HG03432 (cell line): ENCODE results near the gene ADCY5.

Experiments used
- ATAC-seq: cut with Tn5 transposase; IDR thresholded peaks from one replicate; pipeline ENCODE4 v1.9.1; 2021; ENCODE audit warnings: mild to moderate bottlenecking, moderate library complexity; ENCODE audit not compliant: unreplicated experiment

ADCY5 gene

DNA sequence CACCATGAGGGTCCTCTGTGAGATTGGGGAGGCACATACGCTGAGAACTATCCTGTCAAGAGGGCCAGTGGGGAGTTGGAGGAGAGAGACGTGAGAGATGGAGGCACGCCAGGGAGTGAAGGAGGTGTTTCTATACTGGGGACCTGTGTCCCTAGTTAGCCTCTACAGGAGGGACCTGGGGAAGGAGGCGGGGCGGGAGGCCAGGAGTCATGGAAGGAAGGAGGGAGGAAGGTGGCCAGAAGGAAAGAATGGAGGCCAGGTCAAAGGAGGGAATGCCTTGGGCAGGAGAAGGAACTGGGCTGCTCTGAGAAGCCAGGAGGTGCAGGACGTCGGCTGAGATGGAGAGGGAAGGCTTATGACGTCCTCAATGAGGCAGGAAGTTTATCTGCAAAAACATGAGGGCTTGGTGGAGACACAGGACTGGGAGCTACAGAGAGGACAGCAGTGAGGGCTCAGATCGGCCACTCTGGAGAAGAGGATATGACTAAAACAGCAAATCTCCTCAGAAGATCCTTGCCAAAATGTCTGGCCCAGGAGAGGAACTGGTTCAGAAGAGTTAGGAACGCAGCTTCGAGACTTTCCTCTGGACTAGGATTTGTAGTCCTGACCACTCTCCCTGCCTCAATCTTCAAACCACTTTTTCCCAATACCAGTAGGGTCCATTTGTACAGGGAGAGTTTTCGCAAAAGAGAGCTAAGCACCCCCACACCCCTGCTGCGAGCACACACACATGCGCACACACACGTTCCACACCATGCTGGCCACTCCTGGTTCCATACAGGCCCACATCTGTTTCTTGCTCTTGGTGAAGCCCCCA is 59.9 kb downstream of the ADCY5 start:
- no peak for ATAC-seq

GRCh38 chr3:123388042-123388441 is 60.8 kb downstream of the ADCY5 start:
- ATAC-seq, result no peak

- ATAC-seq, result no peak
These were observed 61.4 kb downstream of the ADCY5 start for GRCh38 chr3:123387532-123387931.

- no peak for ATAC-seq
These were observed 62.3 kb downstream of the ADCY5 start for GRCh38 chr3:123386477-123387040.

GRCh38 chr3:123385981-123386380 is 62.9 kb downstream of the ADCY5 start:
- ATAC-seq, result no peak

GRCh38 chr3:123385499-123385898 is 63.4 kb downstream of the ADCY5 start:
- no peak for ATAC-seq

GRCh38 chr3:123385001-123385401 is 63.9 kb downstream of the ADCY5 start:
- ATAC-seq, result no peak

DNA sequence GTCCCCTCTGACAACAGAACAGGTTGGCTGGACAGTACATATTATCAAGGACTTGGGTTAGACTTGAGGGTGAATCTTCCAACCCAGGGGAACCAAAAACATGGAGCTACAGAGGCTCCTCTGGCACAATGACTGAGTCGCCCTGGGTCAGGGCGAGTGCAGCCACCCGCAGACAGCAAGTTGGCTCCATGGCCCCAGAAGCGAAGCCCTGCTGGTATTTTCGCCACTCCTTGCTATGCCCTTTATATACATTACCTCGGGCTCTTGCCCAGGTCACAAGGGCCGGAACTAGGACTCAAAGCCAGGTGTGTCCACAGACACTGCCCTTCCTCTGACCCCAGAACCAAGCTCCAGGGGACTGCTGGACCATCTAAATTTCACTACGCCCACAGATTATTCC is 64.6 kb downstream of the ADCY5 start:
- ATAC-seq, result no peak

DNA sequence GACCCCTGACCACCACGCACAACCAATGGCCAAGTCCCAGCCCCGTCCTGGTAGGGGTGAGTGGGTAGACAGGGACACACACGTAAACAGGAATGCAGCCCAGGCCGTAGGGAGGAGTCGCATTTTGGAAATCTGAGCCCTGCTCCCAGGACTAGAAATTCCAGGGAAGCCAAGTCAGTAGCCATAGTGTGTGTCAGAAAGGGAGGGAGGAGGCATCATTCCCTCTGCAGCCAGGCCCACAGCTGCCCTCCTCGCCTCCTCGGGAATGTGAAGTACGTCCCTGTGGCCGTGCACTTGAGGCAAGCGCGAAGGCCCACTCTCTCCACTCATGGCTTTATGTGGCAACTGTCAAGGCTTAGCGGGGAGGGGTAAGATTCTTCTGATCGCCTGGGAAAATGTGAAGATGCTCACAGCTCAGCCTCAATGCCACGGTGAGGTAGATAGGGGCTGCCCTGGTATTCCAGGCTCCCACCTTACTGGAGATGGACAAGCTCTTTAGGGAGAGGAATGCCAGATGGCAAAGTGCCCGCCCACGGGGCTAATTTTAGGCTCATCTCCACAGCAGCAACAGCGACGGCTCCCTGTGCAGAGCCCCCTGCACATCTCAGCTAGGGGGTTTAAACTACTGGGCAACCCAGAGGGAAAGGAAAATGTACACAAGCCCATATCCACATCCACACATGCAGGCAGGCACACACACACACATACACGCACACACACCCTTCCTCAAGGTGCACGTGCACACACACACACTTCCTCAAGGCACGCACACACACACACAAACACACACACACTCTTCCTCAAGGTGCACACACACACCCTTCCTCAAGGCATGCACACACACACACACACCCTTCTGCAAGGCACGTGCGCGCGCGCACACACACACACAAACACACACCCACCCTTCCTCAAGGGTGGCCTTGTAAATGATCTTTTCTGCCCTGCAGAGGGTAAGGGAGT is 65.5 kb downstream of the ADCY5 start:
- ATAC-seq, result no peak

DNA sequence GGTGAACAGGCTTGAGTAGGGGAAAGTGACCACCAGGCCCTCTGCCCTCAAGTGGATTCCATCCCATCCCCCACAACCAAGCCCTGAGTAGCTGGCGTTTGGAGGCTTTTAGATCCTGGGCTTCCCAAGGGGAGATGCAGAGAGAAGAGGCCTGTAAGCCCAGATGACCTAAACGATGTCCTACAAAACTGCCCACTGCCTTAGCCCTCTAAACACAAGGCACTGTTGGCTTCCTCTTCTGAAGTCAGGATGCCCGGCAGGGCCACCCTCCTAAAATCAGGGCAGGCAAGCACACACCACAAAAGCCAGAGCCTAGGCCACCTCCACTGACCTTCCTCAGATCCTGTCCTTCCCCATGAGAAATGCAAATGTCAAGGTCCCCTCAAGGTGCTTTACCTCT is 68.6 kb downstream of the ADCY5 start:
- ATAC-seq, result no peak

DNA sequence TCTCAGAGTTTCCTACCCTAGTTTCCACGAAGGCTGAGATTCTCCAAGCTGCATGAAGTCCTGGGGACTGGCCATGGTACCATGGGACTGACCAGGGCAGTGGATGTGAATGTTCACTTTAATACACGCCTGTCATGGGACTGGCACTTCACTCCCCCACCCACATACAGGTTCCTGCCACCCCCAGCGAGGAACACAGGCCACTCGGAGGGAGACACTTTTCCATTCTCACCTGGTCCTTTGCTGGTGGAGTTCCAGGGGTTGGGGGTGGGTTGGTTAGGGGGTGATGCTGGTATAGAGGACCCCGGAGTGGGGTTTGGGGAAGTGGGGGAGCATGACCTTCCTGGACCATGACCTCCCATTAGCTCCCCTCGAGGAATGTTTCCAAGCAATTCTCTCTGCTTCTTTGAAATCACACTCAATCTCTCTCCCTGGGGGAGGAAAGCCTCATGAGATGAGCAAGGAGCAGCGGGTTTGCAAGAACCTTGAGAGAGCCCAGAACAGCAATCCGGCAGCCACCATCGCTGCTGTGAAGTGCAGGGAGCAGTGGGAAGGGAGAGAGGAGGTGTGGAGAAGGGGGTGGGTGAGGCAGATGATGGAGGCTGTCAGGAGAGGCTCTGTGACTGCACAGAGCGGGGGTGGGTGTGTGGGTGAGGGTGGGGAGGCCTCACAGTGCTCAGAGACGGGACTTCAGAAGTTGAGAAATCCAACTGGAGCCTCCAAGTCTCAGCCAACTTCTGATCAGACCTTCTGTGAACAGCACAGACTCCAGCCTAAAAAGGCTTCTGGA is 69.7 kb downstream of the ADCY5 start:
- no peak for ATAC-seq

GRCh38 chr3:123378409-123378915 is 70.4 kb downstream of the ADCY5 start:
- ATAC-seq, result no peak

GRCh38 chr3:123377243-123377740 is 71.6 kb downstream of the ADCY5 start:
- no peak for ATAC-seq

GRCh38 chr3:123376451-123377242 is 72.2 kb downstream of the ADCY5 start:
- ATAC-seq, result no peak

DNA sequence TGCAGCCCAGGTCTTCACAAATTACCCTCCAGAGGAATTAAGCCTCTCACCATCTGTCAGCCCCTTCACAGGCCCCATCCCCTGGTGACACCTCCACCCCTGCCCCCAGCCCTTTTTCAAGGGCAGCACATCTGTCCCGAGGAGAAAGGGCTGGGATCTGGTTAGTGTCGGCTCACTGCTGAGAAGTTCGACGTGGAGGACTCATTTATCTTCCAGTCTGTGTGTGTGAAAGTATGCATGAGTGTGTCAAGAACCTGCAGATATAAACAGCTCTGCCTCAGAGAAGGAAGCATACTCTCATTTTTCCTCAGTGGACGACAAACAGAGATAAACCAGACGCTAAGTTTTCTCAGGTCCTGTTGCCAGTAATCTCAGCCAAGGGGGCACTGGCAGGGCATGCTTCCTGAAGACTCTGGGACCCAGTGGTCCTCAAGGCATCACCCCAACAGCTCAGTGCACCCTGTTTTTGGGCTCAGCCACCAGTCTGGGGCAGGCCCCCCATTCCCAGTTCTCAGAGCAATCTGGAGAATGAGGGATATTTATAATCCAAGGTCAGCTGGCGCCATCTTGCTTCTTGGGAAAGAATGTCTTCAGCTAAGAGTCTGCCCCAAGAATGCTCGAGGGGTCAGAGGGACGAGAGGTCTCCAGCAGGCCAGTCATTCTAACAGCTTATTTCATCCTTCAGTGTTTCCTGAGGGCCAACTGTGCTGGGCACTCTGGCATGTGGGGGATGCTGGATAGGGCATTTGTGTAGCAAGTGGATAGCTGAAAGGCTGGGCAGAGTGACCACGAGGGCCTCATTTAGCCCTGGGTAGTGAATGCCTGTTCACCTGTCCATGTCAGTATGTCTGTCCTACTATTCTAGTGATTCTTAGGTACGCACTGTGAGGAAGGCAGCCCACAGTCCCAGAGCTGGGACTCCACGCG is 73.6 kb downstream of the ADCY5 start:
- no peak for ATAC-seq

DNA sequence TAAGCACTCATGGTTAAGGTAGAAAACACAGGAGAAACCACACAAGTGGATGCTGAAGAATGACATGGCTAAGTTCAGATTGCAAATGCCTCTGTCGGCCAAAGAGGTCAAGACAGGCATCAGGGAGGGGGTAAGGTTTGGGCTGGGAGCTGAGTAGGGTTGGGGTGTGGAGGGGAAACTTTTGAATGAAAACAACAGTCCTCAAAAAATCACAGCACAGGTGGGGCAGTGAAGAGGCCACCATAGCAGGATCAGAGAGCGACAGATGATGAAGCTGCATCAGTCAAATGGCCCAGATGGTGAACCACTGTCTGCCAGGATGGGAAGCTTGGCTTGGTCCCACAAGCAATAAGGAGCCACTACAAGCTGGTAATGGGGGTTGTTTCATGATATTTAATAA is 74.9 kb downstream of the ADCY5 start:
- no peak for ATAC-seq

- no peak for ATAC-seq
These were observed 75.4 kb downstream of the ADCY5 start for GRCh38 chr3:123373474-123373987.
